ACC112 (cell line): ENCODE measurements around the gene CCDC117.

Experiments
- H2AFZ ChIP-seq: fragments of 200-600 bp; sonication (generic); one replicate; pipeline ENCODE4 v1.6.0; 2017; ENCODE audit warnings: antibody characterized with exemption, low read length; ENCODE audit not compliant: unreplicated experiment
- H3K27ac ChIP-seq: fragments of 200-600 bp; sonication (generic); 2 replicates; pipeline ENCODE4 v1.5.1; 2014; ENCODE audit warnings: low read depth, mild to moderate bottlenecking, antibody characterized with exemption, low read length, moderate library complexity
- H3K27me3 ChIP-seq: fragments of 200-600 bp; sonication (generic); 2 replicates; pipeline ENCODE4 v1.6.1; 2014; ENCODE audit warnings: mild to moderate bottlenecking, antibody characterized with exemption, low read length, moderate library complexity, mixed read lengths; ENCODE audit not compliant: insufficient read depth
- H3K36me3 ChIP-seq: fragments of 200-600 bp; sonication (generic); 2 replicates; pipeline ENCODE4 v1.6.1; 2016; ENCODE audit warnings: mild to moderate bottlenecking, antibody characterized with exemption, low read length, moderate library complexity, mixed read lengths; ENCODE audit not compliant: insufficient read depth
- H3K4me1 ChIP-seq: fragments of 200-600 bp; sonication (generic); one replicate; pipeline ENCODE4 v1.6.1; 2016; ENCODE audit warnings: low read length, mixed read lengths; ENCODE audit not compliant: insufficient read depth, unreplicated experiment, control insufficient read depth
- H3K4me3 ChIP-seq: fragments of 200-600 bp; sonication (generic); 2 replicates; pipeline ENCODE4 v1.5.1; 2014; ENCODE audit warnings: mild to moderate bottlenecking, low read depth, low read length
- H3K79me2 ChIP-seq: fragments of 200-600 bp; sonication (generic); one replicate; pipeline ENCODE4 v1.6.0; 2016; ENCODE audit warnings: low read length; ENCODE audit not compliant: control insufficient read depth, unreplicated experiment, insufficient read depth

Gene CCDC117

GRCh38 chr22:28792491-28793383 lies 20.2 kb downstream of the CCDC117 start:
- H3K36me3 ChIP-seq, result peaks cover 31% of the 10 kb centered on the region
- no peak overlapping the region for H2AFZ ChIP-seq
- no peaks in the 10 kb centered on the region for H3K27me3 ChIP-seq
- no peak overlapping the region for H3K4me3 ChIP-seq
- H3K79me2 ChIP-seq, result peaks cover 22% of the 10 kb centered on the region
- H3K4me1 ChIP-seq, result peaks cover 8% of the 10 kb centered on the region
- no peak overlapping the region for H3K27ac ChIP-seq

- H3K4me3 ChIP-seq, result no peak overlapping the region
- H3K79me2 ChIP-seq, result peaks cover 31% of the 10 kb centered on the region
- H3K36me3 ChIP-seq, result peaks cover 35% of the 10 kb centered on the region
Measured at GRCh38 chr22:28793976-28794584, 21.6 kb downstream of the CCDC117 start.

GRCh38 chr22:28795071-28795693 lies 22.7 kb downstream of the CCDC117 start:
- Histone ChIP-seq H3K27ac (peak overlapping the region; percentile 26; the same call in 1 of the 2 replicates), H3K36me3 (peaks cover 35% of the 10 kb centered on the region), H3K27me3 (no peaks in the 10 kb centered on the region), H3K79me2 (peaks cover 42% of the 10 kb centered on the region), H3K4me3 (no peak overlapping the region), H3K4me1 (peaks cover 8% of the 10 kb centered on the region), H2AFZ (no peak overlapping the region)

More at GRCh38 chr22:28793976-28794584, 21.6 kb downstream of the CCDC117 start:
- H3K27me3 ChIP-seq, result no peaks in the 10 kb centered on the region
- H3K4me1 ChIP-seq, result peaks cover 8% of the 10 kb centered on the region
- no peak overlapping the region; the same call in 1 of the 2 replicates for H3K27ac ChIP-seq
- no peak overlapping the region for H2AFZ ChIP-seq

- Histone ChIP-seq H3K4me3 (no peak overlapping the region), H3K27me3 (no peaks in the 10 kb centered on the region), H3K27ac (0 out of 2 replicates have a peak overlapping the region, but pooled peaks have one; percentile 6), H2AFZ (no peak overlapping the region), H3K79me2 (peaks cover 49% of the 10 kb centered on the region), H3K36me3 (peaks cover 35% of the 10 kb centered on the region), H3K4me1 (peaks cover 8% of the 10 kb centered on the region)
Measured at GRCh38 chr22:28795932-28796856, 23.7 kb downstream of the CCDC117 start.

- Histone ChIP-seq H2AFZ (no peak overlapping the region), H3K27ac (peak overlapping the region; percentile 95), H3K4me3 (peak overlapping the region; percentile 78), H3K36me3 (peaks cover 33% of the 10 kb centered on the region), H3K4me1 (peaks cover 18% of the 10 kb centered on the region), H3K79me2 (peaks cover 57% of the 10 kb centered on the region), H3K27me3 (no peaks in the 10 kb centered on the region)
Measured at GRCh38 chr22:28798810-28799605, 26.5 kb downstream of the CCDC117 start.

GRCh38 chr22:28799606-28800307 lies 27.3 kb downstream of the CCDC117 start:
- peak overlapping the region; percentile 78 for H3K4me3 ChIP-seq
- H3K79me2 ChIP-seq, result peaks cover 57% of the 10 kb centered on the region

GRCh38 chr22:28800308-28801041 lies 28.0 kb downstream of the CCDC117 start, which contains the start of gene XBP1:
Gene XBP1 (minus strand): TSS chr22:28800569.
- Histone ChIP-seq H3K4me1 (peaks cover 16% of the 10 kb centered on the region), H3K27ac (peak within 1 kb of the TSS; percentile 95), H3K36me3 (peaks cover 23% of the 10 kb centered on the region), H3K79me2 (peaks cover 55% of the 10 kb centered on the region), H3K4me3 (peak within 1 kb of the TSS; percentile 78), H2AFZ (peak within 1 kb of the TSS; percentile 66), H3K27me3 (no peaks in the 10 kb centered on the region)

More at GRCh38 chr22:28799606-28800307, 27.3 kb downstream of the CCDC117 start:
- Histone ChIP-seq H3K36me3 (peaks cover 25% of the 10 kb centered on the region), H2AFZ (no peak overlapping the region), H3K27me3 (no peaks in the 10 kb centered on the region), H3K27ac (peak overlapping the region; percentile 95), H3K4me1 (peaks cover 18% of the 10 kb centered on the region)

GRCh38 chr22:28801845-28802594 lies 29.5 kb downstream of the CCDC117 start:
- Histone ChIP-seq H3K27ac (no peak overlapping the region), H3K4me1 (peaks cover 12% of the 10 kb centered on the region), H3K27me3 (no peaks in the 10 kb centered on the region), H2AFZ (no peak overlapping the region), H3K4me3 (peak overlapping the region; percentile 61), H3K79me2 (peaks cover 40% of the 10 kb centered on the region), H3K36me3 (peaks cover 8% of the 10 kb centered on the region)
